Measurements from ENCODE around the gene CATSPERE.
"Not testable (repeated sequence)": the region's sequence is repeated elsewhere in the genome, so short reads cannot be mapped to it uniquely, and the experiment has no call there.

Gene CATSPERE

GRCh38 chr1:244664353-244664752 is 203.3 kb downstream of the CATSPERE start:
- DNase-seq (ENCODE audit: low spot score) = no peak

- no peak for DNase-seq (ENCODE audit: low spot score)
Measured at GRCh38 chr1:244665771-244666217, 204.7 kb downstream of the CATSPERE start.

GRCh38 chr1:244666672-244667418 is 205.8 kb downstream of the CATSPERE start:
- not testable (repeated sequence) for DNase-seq (ENCODE audit: low spot score)

GRCh38 chr1:244667797-244668196 is 206.7 kb downstream of the CATSPERE start:
- no peak for DNase-seq (ENCODE audit: low spot score)

- DNase-seq (ENCODE audit: low spot score) = no peak
Measured at GRCh38 chr1:244672946-244673682, 212.0 kb downstream of the CATSPERE start.

- no peak for DNase-seq (ENCODE audit: low spot score)
Measured at GRCh38 chr1:244674446-244674845, 213.4 kb downstream of the CATSPERE start.

GRCh38 chr1:244675167-244675566 is 214.1 kb downstream of the CATSPERE start:
- no peak for DNase-seq (ENCODE audit: low spot score)

GRCh38 chr1:244678697-244679096 is 217.6 kb downstream of the CATSPERE start:
- no peak for DNase-seq (ENCODE audit: low spot score)

- DNase-seq (ENCODE audit: low spot score) = no peak
Measured at GRCh38 chr1:244680667-244681066, 219.6 kb downstream of the CATSPERE start.

- DNase-seq (ENCODE audit: low spot score) = not testable (repeated sequence)
Measured at GRCh38 chr1:244682087-244682486, 221.0 kb downstream of the CATSPERE start.
